GM21515 (cell line): ENCODE data around the gene GALT.

ENCODE experiments used
- ATAC-seq: cut with Tn5 transposase; IDR thresholded peaks from one replicate; pipeline ENCODE4 v1.9.1; 2021; ENCODE audit not compliant: unreplicated experiment

GALT gene

DNA sequence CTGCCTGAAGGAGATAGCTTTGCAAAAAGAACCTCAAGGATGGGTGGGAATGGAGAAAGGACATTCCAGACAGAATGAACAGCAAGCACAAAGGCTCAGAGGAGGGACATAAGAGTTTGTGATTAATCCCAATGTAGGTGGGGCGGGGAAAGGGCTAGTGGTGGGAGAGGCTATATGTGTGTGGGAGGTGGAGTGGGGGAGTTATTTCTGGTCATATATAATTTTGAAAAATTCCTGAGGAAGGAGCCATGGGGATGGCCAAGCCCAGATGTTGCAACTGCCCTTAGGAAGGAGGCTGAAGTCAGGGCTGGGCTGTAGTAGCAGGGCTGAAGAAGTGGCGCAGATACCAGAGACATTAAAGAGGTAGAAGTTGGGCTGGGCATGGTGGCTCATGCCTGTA lies 29.4 kb downstream of the GALT start:
- ATAC-seq = no peak

- ATAC-seq = no peak
Measured at GRCh38 chr9:34684145-34684544, 37.7 kb downstream of the GALT start.

DNA sequence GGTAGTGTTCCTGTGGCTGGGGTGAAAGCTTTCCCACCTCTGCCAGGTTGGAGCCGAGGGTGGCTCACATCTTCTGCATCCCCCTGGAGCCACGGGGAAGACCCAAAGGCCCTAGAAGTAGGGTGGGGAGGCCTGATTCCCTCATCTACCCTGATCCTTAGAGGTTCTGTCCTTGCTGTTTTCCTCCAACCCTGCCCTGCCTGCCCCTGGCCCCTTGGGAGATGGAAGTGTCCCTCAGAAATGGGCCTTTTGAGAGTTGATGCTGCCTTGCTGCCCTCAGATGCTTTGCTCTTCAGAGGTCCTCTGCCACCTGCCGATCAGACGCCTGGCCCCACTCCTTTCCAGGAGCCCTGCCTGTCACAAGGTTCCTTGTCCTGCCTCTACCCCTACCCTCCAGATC lies 38.3 kb downstream of the GALT start:
- no peak for ATAC-seq

- ATAC-seq = no peak
Measured at GRCh38 chr9:34685591-34685990, 39.1 kb downstream of the GALT start.

DNA sequence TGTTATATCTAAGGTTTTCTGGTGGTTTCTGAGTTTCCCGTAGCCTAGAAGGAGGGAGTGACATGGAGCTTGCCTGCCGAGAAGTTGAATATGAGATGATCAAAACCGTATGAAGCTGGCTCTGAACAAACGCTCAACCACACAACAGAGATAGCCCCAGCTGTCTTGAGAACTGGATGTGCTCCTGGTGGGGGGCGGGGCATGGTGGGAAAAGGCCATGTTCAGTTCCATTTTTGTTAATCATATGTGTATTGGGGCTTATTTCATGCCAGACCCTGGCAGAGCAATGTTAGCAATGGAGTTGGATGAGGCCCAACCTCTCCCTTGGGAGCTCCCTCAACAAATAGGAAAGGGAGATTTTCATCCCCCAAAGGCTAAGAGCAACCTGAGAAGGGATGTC lies 39.8 kb downstream of the GALT start:
- ATAC-seq = no peak

DNA sequence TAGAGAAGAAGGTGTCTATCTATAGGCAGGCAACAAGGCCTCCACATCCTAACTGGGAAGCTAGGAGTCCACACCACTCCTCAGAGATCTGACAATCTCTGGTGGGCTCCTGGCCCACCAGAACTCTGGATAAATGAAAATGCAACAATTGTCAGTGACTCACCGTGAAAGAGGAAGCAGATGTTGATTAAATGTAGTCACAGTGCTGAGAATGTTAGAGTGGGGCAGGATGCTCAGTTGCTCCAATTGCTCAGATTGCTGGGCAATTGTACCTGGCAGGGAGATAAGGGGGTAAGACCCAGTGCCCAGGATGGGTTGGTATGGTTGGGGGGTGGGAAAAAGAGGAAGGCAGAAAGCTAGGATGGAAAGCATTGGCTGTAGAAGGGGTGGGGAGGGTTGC lies 40.3 kb downstream of the GALT start:
- no peak for ATAC-seq

GRCh38 chr9:34687276-34688030 lies 41.0 kb downstream of the GALT start:
- no peak for ATAC-seq

- ATAC-seq = no peak
Measured at GRCh38 chr9:34688329-34689115, 42.0 kb downstream of the GALT start.

DNA sequence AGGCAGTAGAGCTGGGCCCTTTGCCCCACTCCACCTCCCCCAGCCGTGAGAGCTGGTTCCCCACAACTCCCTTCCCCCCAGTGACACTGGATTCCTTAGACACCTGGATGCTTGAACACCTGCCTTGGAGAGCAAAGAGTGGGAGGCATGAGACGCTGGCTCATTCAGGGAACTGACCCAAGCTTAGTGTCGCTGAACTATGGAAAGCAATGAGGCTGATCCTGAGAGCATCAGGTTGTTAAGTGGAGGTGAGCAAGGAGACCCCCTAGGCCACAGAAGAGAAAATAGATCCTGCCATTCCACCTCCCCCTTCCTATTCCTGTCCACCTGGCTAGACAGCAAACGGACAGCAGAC lies 42.6 kb downstream of the GALT start:
- no peak for ATAC-seq

- no peak for ATAC-seq
Measured at GRCh38 chr9:34689512-34689911, 43.0 kb downstream of the GALT start.

GRCh38 chr9:34690983-34691935 lies 44.8 kb downstream of the GALT start, which contains the start of gene CCL19:
CCL19 (minus strand) TSS chr9:34691276; CDS start chr9:34691139, 137 bp downstream.
- no peak for ATAC-seq

DNA sequence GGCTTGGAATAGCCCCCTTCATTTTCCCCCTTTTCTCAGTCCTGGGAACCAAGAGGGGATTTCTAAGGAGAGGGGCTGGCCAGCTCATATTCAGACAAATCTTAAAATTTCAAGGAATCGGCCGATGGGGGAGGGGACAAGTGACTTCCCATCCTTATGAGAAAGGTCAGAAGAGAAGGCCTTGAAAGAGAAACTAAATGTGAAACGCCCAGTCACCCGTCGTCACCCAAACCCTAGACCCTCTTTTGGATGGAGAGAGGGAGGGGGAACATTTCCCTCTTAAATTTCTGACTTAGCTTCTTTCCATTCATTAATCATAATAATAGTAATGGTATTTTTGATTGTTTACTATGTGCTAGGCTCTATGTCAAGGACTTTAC lies 45.5 kb downstream of the GALT start:
- no peak for ATAC-seq

GRCh38 chr9:34693560-34693959 lies 47.1 kb downstream of the GALT start:
- no peak for ATAC-seq

DNA sequence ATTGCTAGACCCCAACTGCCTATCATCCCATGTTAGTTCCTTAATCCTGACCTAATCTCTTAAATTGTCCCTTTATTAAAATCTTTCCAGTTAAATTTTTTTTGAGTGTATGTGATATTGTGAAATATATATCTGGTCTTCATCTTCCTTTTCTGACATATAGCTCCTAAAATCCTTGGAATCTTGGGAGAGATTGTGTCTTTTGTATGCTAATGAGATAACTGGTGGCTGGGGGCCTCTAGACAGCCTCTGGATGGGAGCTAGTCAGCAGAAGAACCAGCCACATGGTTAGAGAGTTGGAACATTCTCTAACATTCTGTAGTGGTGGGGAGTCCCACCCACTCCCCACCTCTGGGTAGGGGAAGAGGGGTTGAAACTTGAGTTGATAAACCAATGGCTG lies 48.3 kb downstream of the GALT start:
- ATAC-seq = no peak
